H1 (cell line): ENCODE measurements around the gene SHISA6. TPM values are rescaled to one million over a fixed set of nuclear protein-coding genes. Genes with fewer than 3 reads are reported as not detected.

Source experiments
- CTCF ChIA-PET: fragments of 300-600 bp; sonication (Branson Sonifier 250); formaldehyde crosslinking; loops from one replicate; lab custom pipeline; 2021; ENCODE audit not compliant: partially characterized antibody; lab: Charles Lee
- POLR2A ChIA-PET: fragments of 300-600 bp; sonication (Branson Sonifier 250); formaldehyde crosslinking; loops from one replicate; lab custom pipeline; 2021; ENCODE audit warnings: inconsistent platforms; ENCODE audit not compliant: partially characterized antibody; lab: Charles Lee
- DNase-seq, 2 experiments: peaks; one replicate each; pipeline versions ENCODE4 v3.0.0 to v3.0.0-alpha.2; 2010 to 2022; ENCODE audit warnings: low spot score in 2 of 2, low read depth in 1 of 2, mixed read lengths in 1 of 2
- FAIRE-seq: peaks from 2 replicates; lab custom pipeline; 2011; peaks lifted over from hg19 to GRCh38; lab: Jason Lieb, UNC
- H2AFZ ChIP-seq: 2 replicates; pipeline ENCODE4 v1.8.1; 2012; ENCODE audit warnings: low read length, inconsistent platforms
- H2AK5ac ChIP-seq: 2 replicates; pipeline ENCODE4 v1.6.1; 2013; ENCODE audit warnings: low read depth, low read length
- H2BK120ac ChIP-seq: replicated peaks from 2 replicates; pipeline ENCODE3; 2013; ENCODE audit warnings: low read depth, low read length, inconsistent platforms
- H2BK12ac ChIP-seq: 2 replicates; pipeline ENCODE4 v1.6.1; 2013; ENCODE audit warnings: low read depth, low read length
- H2BK15ac ChIP-seq: 2 replicates; pipeline ENCODE4 v1.6.1; 2013; ENCODE audit warnings: low read length
- H2BK20ac ChIP-seq: 2 replicates; pipeline ENCODE4 v1.6.1; 2013; ENCODE audit warnings: low read length
- H2BK5ac ChIP-seq: 2 replicates; pipeline ENCODE4 v1.6.1; 2013; ENCODE audit warnings: low read depth, low read length
- H3K14ac ChIP-seq: 2 replicates; pipeline ENCODE4 v1.6.1; 2013; ENCODE audit warnings: inconsistent platforms; ENCODE audit not compliant: insufficient read length
- H3K18ac ChIP-seq: 2 replicates; pipeline ENCODE4 v1.6.1; 2013; ENCODE audit warnings: low read length; ENCODE audit errors: extremely low read depth
- H3K23ac ChIP-seq: 2 replicates; pipeline ENCODE4 v1.6.1; 2013; ENCODE audit warnings: inconsistent platforms; ENCODE audit not compliant: insufficient read length
- H3K23me2 ChIP-seq: 2 replicates; pipeline ENCODE4 v1.6.1; 2013; ENCODE audit warnings: low read depth, low read length
- H3K27ac ChIP-seq: 2 replicates; pipeline ENCODE4 v1.6.1; 2011; ENCODE audit warnings: low read depth, low read length, inconsistent platforms
- H3K27me3 ChIP-seq, 4 experiments: replicated peaks in 1 of 4; 1 replicate in 1 of 4; 2 replicates in 3 of 4; pipeline versions ENCODE4 v1.6.1 to v1.8.1; 2011 to 2013; ENCODE audit warnings: low read length in 3 of 4, mild to moderate bottlenecking in 3 of 4, inconsistent platforms in 2 of 4, mixed read lengths in 2 of 4, moderate library complexity in 1 of 4; ENCODE audit not compliant: control insufficient read depth in 3 of 4, insufficient read depth in 3 of 4; ENCODE audit errors: extremely low read depth in 1 of 4
- H3K36me3 ChIP-seq, 4 experiments: 2 replicates each; pipeline versions ENCODE4 v1.6.1 to v1.8.1; 2011 to 2013; ENCODE audit warnings: mild to moderate bottlenecking in 4 of 4, low read length in 3 of 4, moderate library complexity in 2 of 4, control low read depth in 1 of 4, inconsistent platforms in 1 of 4; ENCODE audit not compliant: insufficient read depth in 4 of 4, control insufficient read depth in 2 of 4
- H3K4ac ChIP-seq: replicated peaks from 2 replicates; pipeline ENCODE3; 2013; ENCODE audit warnings: low read length, low read depth, mixed read lengths, inconsistent platforms; ENCODE audit not compliant: insufficient read length
- H3K4me1 ChIP-seq, 4 experiments: replicated peaks in 1 of 4; 1 replicate in 1 of 4; 2 replicates in 3 of 4; pipeline versions ENCODE4 v1.6.1 to v1.8.1; 2011 to 2013; ENCODE audit warnings: low read length in 3 of 4, inconsistent platforms in 2 of 4, mixed read lengths in 1 of 4; ENCODE audit not compliant: insufficient read depth in 4 of 4, control insufficient read depth in 3 of 4
- H3K4me2 ChIP-seq, 2 experiments: 2 replicates each; pipeline versions ENCODE4 v1.6.1 to v1.8.1; 2011 to 2013; ENCODE audit warnings: low read depth in 2 of 2, low read length in 2 of 2, control low read depth in 1 of 2, inconsistent platforms in 1 of 2, mild to moderate bottlenecking in 1 of 2; ENCODE audit not compliant: insufficient read depth in 1 of 2
- H3K4me3 ChIP-seq, 4 experiments: fragments of 200-600, 300-600 bp in 1 of 4; sonication (generic), shearing (Covaris generic), sonication (Bioruptor Twin) in 1 of 4; 2 replicates each; pipeline versions ENCODE4 v1.5.1 to v1.8.1; 2011 to 2016; ENCODE audit warnings: low read length in 4 of 4, low read depth in 3 of 4, control low read depth in 2 of 4, inconsistent platforms in 2 of 4, mild to moderate bottlenecking in 2 of 4, mixed read lengths in 1 of 4, moderate library complexity in 1 of 4; ENCODE audit not compliant: insufficient read depth in 2 of 4; ENCODE audit errors: extremely low read depth in 1 of 4
- H3K56ac ChIP-seq: replicated peaks from 2 replicates; pipeline ENCODE3; 2013; ENCODE audit warnings: low read depth, mild to moderate bottlenecking, mixed read lengths, low read length, inconsistent platforms; ENCODE audit not compliant: insufficient read length
- H3K79me1 ChIP-seq: 2 replicates; pipeline ENCODE4 v1.6.1; 2013; ENCODE audit warnings: low read depth, low read length, control low read depth
- H3K79me2 ChIP-seq, 2 experiments: 2 replicates each; pipeline versions ENCODE4 v1.6.1 to v1.8.1; 2012 to 2013; ENCODE audit warnings: low read length in 2 of 2, mild to moderate bottlenecking in 2 of 2, inconsistent platforms in 1 of 2; ENCODE audit not compliant: insufficient read depth in 2 of 2, control insufficient read depth in 1 of 2
- H3K9ac ChIP-seq, 4 experiments: replicated peaks in 1 of 4; 1 replicate in 1 of 4; 2 replicates in 3 of 4; pipeline versions ENCODE4 v1.6.1 to v1.8.1; 2011 to 2013; ENCODE audit warnings: low read depth in 3 of 4, low read length in 3 of 4, control low read depth in 2 of 4, mild to moderate bottlenecking in 2 of 4, moderate library complexity in 2 of 4, inconsistent platforms in 1 of 4; ENCODE audit errors: extremely low read depth in 1 of 4
- H3K9me3 ChIP-seq, 2 experiments: 2 replicates each; pipeline versions ENCODE4 v1.6.1 to v1.8.1; 2012 to 2013; ENCODE audit warnings: mild to moderate bottlenecking in 2 of 2, moderate library complexity in 2 of 2, control low read depth in 1 of 2, inconsistent platforms in 1 of 2, low read depth in 1 of 2, low read length in 1 of 2, mixed read lengths in 1 of 2; ENCODE audit not compliant: insufficient read depth in 2 of 2
- H4K20me1 ChIP-seq, 2 experiments: replicated peaks in 1 of 2; 2 replicates each; pipeline versions ENCODE3 to v1.8.1; 2011 to 2013; ENCODE audit warnings: inconsistent platforms in 2 of 2, low read length in 2 of 2, mild to moderate bottlenecking in 1 of 2; ENCODE audit not compliant: insufficient read depth in 2 of 2, control insufficient read depth in 1 of 2
- H4K5ac ChIP-seq: 2 replicates; pipeline ENCODE4 v1.6.1; 2013; ENCODE audit warnings: low read length, low read depth, mixed read lengths, inconsistent platforms; ENCODE audit not compliant: insufficient read length
- H4K8ac ChIP-seq: 2 replicates; pipeline ENCODE4 v1.8.0; 2013; ENCODE audit warnings: mild to moderate bottlenecking, moderate library complexity, low read length, inconsistent platforms; ENCODE audit not compliant: insufficient read depth; ENCODE audit errors: extremely low read depth
- H4K91ac ChIP-seq: replicated peaks from 2 replicates; pipeline ENCODE3; 2013; ENCODE audit warnings: low read length, mixed read lengths, inconsistent platforms; ENCODE audit not compliant: insufficient read length
- BCL11A ChIP-seq, 2 experiments: IDR thresholded peaks; one replicate each; pipeline ENCODE4 v1.6.1; 2011; ENCODE audit warnings: low read depth in 2 of 2, low read length in 2 of 2, mild to moderate bottlenecking in 2 of 2
- CEBPB ChIP-seq: IDR thresholded peaks from 2 replicates; pipeline ENCODE4 v1.6.1; 2012; ENCODE audit warnings: low read depth, low read length
- CHD1 ChIP-seq: IDR thresholded peaks from 2 replicates; pipeline ENCODE4 v1.6.1; 2012; ENCODE audit warnings: low read depth, low read length, improper control_type of control experiment
- CTBP2 ChIP-seq: IDR thresholded peaks from 2 replicates; pipeline ENCODE4 v1.7.0; 2011; ENCODE audit warnings: borderline replicate concordance, mild to moderate bottlenecking, moderate library complexity, mixed read lengths, low read length; ENCODE audit not compliant: insufficient read depth, insufficient read length
- FOSL1 ChIP-seq: IDR thresholded peaks from 2 replicates; pipeline ENCODE4 v1.6.1; 2011; ENCODE audit warnings: mild to moderate bottlenecking, low read depth, low read length, moderate library complexity; ENCODE audit not compliant: insufficient read depth
- GABPA ChIP-seq: IDR thresholded peaks from 2 replicates; pipeline ENCODE4 v1.6.1; 2011; ENCODE audit warnings: mild to moderate bottlenecking, low read length, moderate library complexity, borderline replicate concordance; ENCODE audit not compliant: insufficient read depth
- HDAC2 ChIP-seq, 2 experiments: fragments of 300-600 bp in 1 of 2; sonication (generic) in 1 of 2; IDR thresholded peaks; 2 replicates each; pipeline ENCODE4 v1.6.1; 2011 to 2012; ENCODE audit warnings: low read depth in 2 of 2, low read length in 2 of 2, mild to moderate bottlenecking in 2 of 2, moderate library complexity in 2 of 2, borderline replicate concordance in 1 of 2, inconsistent platforms in 1 of 2
- HDAC6 ChIP-seq: IDR thresholded peaks from one replicate; pipeline ENCODE4 v1.7.1; 2012; ENCODE audit warnings: low read depth, mild to moderate bottlenecking, inconsistent platforms, low read length, moderate library complexity
- NRF1 ChIP-seq: IDR thresholded peaks from 2 replicates; pipeline ENCODE4 v1.6.1; 2011; ENCODE audit warnings: mild to moderate bottlenecking, low read depth, low read length, improper control_type of control experiment
- POU5F1 ChIP-seq: IDR thresholded peaks from 2 replicates; pipeline ENCODE4 v1.6.1; 2011; ENCODE audit warnings: low read depth, mild to moderate bottlenecking, low read length, moderate library complexity
- RXRA ChIP-seq: IDR thresholded peaks from 2 replicates; pipeline ENCODE4 v1.6.1; 2011; ENCODE audit warnings: low read depth, mild to moderate bottlenecking, low read length, moderate library complexity; ENCODE audit not compliant: insufficient read depth
- SIRT6 ChIP-seq: IDR thresholded peaks from one replicate; pipeline ENCODE4 v1.7.1; 2012; ENCODE audit warnings: low read length, inconsistent platforms
- SP2 ChIP-seq: IDR thresholded peaks from 2 replicates; pipeline ENCODE4 v1.6.1; 2012; ENCODE audit warnings: mild to moderate bottlenecking, low read length, inconsistent platforms
- SP4 ChIP-seq: IDR thresholded peaks from 2 replicates; pipeline ENCODE4 v1.6.1; 2012; ENCODE audit warnings: low read length, inconsistent platforms
- TAF1 ChIP-seq: IDR thresholded peaks from 2 replicates; pipeline ENCODE4 v1.6.1; 2011; ENCODE audit warnings: mild to moderate bottlenecking, low read depth, low read length
- YY1 ChIP-seq: IDR thresholded peaks from 2 replicates; pipeline ENCODE4 v1.6.1; 2011; ENCODE audit warnings: low read depth, mild to moderate bottlenecking, low read length
- WGBS, 2 experiments: shearing (Covaris generic) in 1 of 2; methylation state at CpG; one replicate each; pipeline versions ENCODE4 v1.1.6 to v1.1.7; 2013 to 2015; ENCODE audit warnings: low lambda C conversion rate in 2 of 2, mixed read lengths in 2 of 2, inconsistent platforms in 1 of 2, low coverage in 1 of 2, missing lambda C conversion rate in 1 of 2; ENCODE audit not compliant: insufficient replicate concordance in 2 of 2, insufficient coverage in 1 of 2, insufficient read length in 1 of 2; ENCODE audit errors: extremely low coverage in 1 of 2, missing lambda C conversion rate in 1 of 2; 5-methylcytosine and 5-hydroxymethylcytosine counted together
- polyA plus RNA-seq, 7 experiments: library from polyadenylated mRNA; depleted of rRNA in 3 of 7; stranded (reverse) in 5 of 7; unstranded in 2 of 7; fragments of >200 nt in 5 of 7; fragments of 200-250 nt in 2 of 7; gene quantifications; 1 replicate in 5 of 7; 2 replicates in 1 of 7; 4 replicates in 1 of 7; pipeline versions ENCODE4 v1.2.1 to v1.2.3, GENCODE V29; 2011 to 2013; ENCODE audit warnings: missing spikeins in 2 of 7, mixed read lengths in 2 of 7
- total RNA-seq: library from RNA; stranded (reverse); fragmentation: NEBNext Ultra II Directional; extraction: Animal tissue kit (Norgen Biotek cat#: 25700); gene quantifications from 2 replicates; pipeline ENCODE4 v1.2.1, GENCODE V29; 2021

The SHISA6 gene
- total and polyA plus RNA-seq, 2 of the 8 experiments (the other 6 are each of a cell fraction or from before 2014, with no cell fraction given), result 2.9 to 4.8 TPM

- Histone ChIP-seq H3K23ac (no peak overlapping the region), H4K5ac (no peak overlapping the region), H3K18ac (no peak overlapping the region), H3K9ac (no peak overlapping the region), H3K36me3 (no peaks in the 10 kb centered on the region), H2BK12ac (no peak overlapping the region), H3K23me2 (no peaks in the 10 kb centered on the region), H2AFZ (no peak overlapping the region), H3K4me2 (no peak overlapping the region), H4K8ac (no peak overlapping the region), H3K56ac (no peak overlapping the region), H3K4me3 (no peak overlapping the region), H3K14ac (no peak overlapping the region), H3K27ac (no peak overlapping the region), H2BK120ac (no peak overlapping the region), H2BK5ac (no peak overlapping the region), H3K4me1 (peaks cover 0 to under 1% (median 0%) of the 10 kb centered on the region in 4 experiments; a peak in 2 of 7 replicates), H3K9me3 (no peaks in the 10 kb centered on the region), H4K91ac (no peak overlapping the region), H3K79me2 (no peaks in the 10 kb centered on the region), H3K79me1 (no peaks in the 10 kb centered on the region), H2BK15ac (no peak overlapping the region), H4K20me1 (no peaks in the 10 kb centered on the region), H3K4ac (no peak overlapping the region), H3K27me3 (no peaks in the 10 kb centered on the region), H2BK20ac (no peak overlapping the region), H2AK5ac (no peak overlapping the region)
- ChIA-PET CTCF (interaction anchor here (0.7 kb wide), 1 partner anchor 1529 kb away, joined by 3 read pairs; no protein-coding TSS in a partner anchor), POLR2A (no interaction called here)
- no peak for FAIRE-seq
- no peak for DNase-seq
- WGBS, 2 experiments, result 94% methylated on average over 3 of the region's 3 CpGs; no CpG with 5 or more reads in 1 of the 2 experiments
- TF ChIP-seq YY1 (no peak), CHD1 (no peak), FOSL1 (no peak), SIRT6 (no peak), RXRA (no peak), BCL11A (IDR thresholded peaks at IDR 0.05; ENCODE audit: low read depth in 2 of 2, low read length in 2 of 2) (no peak), NRF1 (no peak), CTBP2 (no peak), POU5F1 (no peak), SP2 (no peak), HDAC2 (IDR thresholded peaks at IDR 0.05; ENCODE audit: borderline replicate concordance in 1 of 2, low read depth in 2 of 2, low read length in 2 of 2) (no peak), HDAC6 (no peak), TAF1 (no peak), GABPA (no peak), SP4 (no peak), CEBPB (no peak)
Observed at GRCh38 chr17:11499881-11500280, 258.9 kb downstream of the SHISA6 start.
